ENCODE measurements around the gene LRRC3C.

LRRC3C gene

GRCh38 chr17:39980351-39981206 is 53.0 kb downstream of the LRRC3C start, which contains the start of gene PSMD3:
Gene PSMD3 (plus strand): TSS chr17:39980807. CDS start chr17:39980971, 164 bp downstream.
- DNase-seq: peak; percentile 97

- DNase-seq: no peak
These were observed 53.7 kb downstream of the LRRC3C start for GRCh38 chr17:39981207-39981741.

- no peak for DNase-seq
These were observed 54.3 kb downstream of the LRRC3C start for GRCh38 chr17:39981766-39982375.

- no peak for DNase-seq
These were observed 60.8 kb downstream of the LRRC3C start for GRCh38 chr17:39988206-39988810.

GRCh38 chr17:39994448-39994847 is 66.9 kb downstream of the LRRC3C start:
- DNase-seq: no peak
